Fibroblast of lung (primary cell): ENCODE data around the gene ARHGEF38.

Experiments
- EZH2 ChIP-seq: IDR thresholded peaks from 2 replicates; pipeline ENCODE4 v1.5.1; 2012; ENCODE audit warnings: low read length, control low read depth, mild to moderate bottlenecking; ENCODE audit errors: missing control alignments
- TF ChIP-seq, protein P1 (sequence below), 2 donors: IDR thresholded peaks in 1 of 2; conservative IDR thresholded peaks in 1 of 2; 1 replicate in 1 of 2; 2 replicates in 1 of 2; pipeline ENCODE4 v1.5.1; 2011 to 2012; ENCODE audit warnings: low read length in 2 of 2, control low read depth in 1 of 2, inconsistent platforms in 1 of 2, low read depth in 1 of 2, mild to moderate bottlenecking in 1 of 2

GRCh38 chr4:105551965-105552746, at the start of gene ARHGEF38:
- TF ChIP-seq, protein P1, sequence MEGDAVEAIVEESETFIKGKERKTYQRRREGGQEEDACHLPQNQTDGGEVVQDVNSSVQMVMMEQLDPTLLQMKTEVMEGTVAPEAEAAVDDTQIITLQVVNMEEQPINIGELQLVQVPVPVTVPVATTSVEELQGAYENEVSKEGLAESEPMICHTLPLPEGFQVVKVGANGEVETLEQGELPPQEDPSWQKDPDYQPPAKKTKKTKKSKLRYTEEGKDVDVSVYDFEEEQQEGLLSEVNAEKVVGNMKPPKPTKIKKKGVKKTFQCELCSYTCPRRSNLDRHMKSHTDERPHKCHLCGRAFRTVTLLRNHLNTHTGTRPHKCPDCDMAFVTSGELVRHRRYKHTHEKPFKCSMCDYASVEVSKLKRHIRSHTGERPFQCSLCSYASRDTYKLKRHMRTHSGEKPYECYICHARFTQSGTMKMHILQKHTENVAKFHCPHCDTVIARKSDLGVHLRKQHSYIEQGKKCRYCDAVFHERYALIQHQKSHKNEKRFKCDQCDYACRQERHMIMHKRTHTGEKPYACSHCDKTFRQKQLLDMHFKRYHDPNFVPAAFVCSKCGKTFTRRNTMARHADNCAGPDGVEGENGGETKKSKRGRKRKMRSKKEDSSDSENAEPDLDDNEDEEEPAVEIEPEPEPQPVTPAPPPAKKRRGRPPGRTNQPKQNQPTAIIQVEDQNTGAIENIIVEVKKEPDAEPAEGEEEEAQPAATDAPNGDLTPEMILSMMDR (conservative IDR thresholded peaks at IDR 0.05 in 1 of 2, IDR thresholded peaks at IDR 0.05 in 1 of 2; ENCODE audit: low read depth in 1 of 2, low read length in 2 of 2): no peak
- no peak for TF ChIP-seq EZH2
